WTC11 (cell line): ENCODE results near the gene MYO1F.

Experiments
- ESRRA ChIP-seq: sonication (generic); formaldehyde crosslinking; IDR thresholded peaks from 2 replicates; pipeline ENCODE4 v1.8.1; 2022; ENCODE audit warnings: mild to moderate bottlenecking, missing genetic modification reagents, borderline replicate concordance
- FOXP1 ChIP-seq: sonication (generic); formaldehyde crosslinking; IDR thresholded peaks from 2 replicates; pipeline ENCODE4 v1.8.0; 2022; ENCODE audit warnings: missing genetic modification reagents, mild to moderate bottlenecking, moderate library complexity, borderline replicate concordance
- IRF2 ChIP-seq: sonication (generic); formaldehyde crosslinking; IDR thresholded peaks from 2 replicates; pipeline ENCODE4 v1.8.0; 2022; ENCODE audit warnings: low read depth, missing genetic modification reagents, borderline replicate concordance
- NR3C1 ChIP-seq: sonication (generic); formaldehyde crosslinking; conservative IDR thresholded peaks from 2 replicates; pipeline ENCODE4 v1.8.1; 2023; ENCODE audit warnings: low read depth, mild to moderate bottlenecking, missing genetic modification reagents
- RELA ChIP-seq: sonication (generic); formaldehyde crosslinking; IDR thresholded peaks from 2 replicates; pipeline ENCODE4 v1.8.1; 2022; ENCODE audit warnings: missing genetic modification reagents, mild to moderate bottlenecking, borderline replicate concordance
- TP53 ChIP-seq: sonication (generic); formaldehyde crosslinking; IDR thresholded peaks from 2 replicates; pipeline ENCODE4 v1.8.1; 2023; ENCODE audit warnings: mild to moderate bottlenecking, missing genetic modification reagents
- TF ChIP-seq, protein P1 (sequence below): fragments of 200-600 bp; IDR thresholded peaks from 2 replicates; pipeline ENCODE4 v1.8.0; 2022; ENCODE audit warnings: antibody characterized with exemption
- TF ChIP-seq, protein P2 (sequence below): fragments of 250-450 bp; sonication (Bioruptor Pico); IDR thresholded peaks from 2 replicates; pipeline ENCODE4 v1.9.0; 2021; ENCODE audit warnings: mild to moderate bottlenecking
- TF ChIP-seq, protein P3 (sequence below): sonication (generic); formaldehyde crosslinking; IDR thresholded peaks from 2 replicates; pipeline ENCODE4 v1.8.1; 2022; ENCODE audit warnings: low read depth, mild to moderate bottlenecking, moderate library complexity, missing genetic modification reagents, borderline replicate concordance
- TF ChIP-seq, protein P4 (sequence below): sonication (generic); formaldehyde crosslinking; conservative IDR thresholded peaks from 2 replicates; pipeline ENCODE4 v1.8.1; 2022; ENCODE audit warnings: mild to moderate bottlenecking, missing genetic modification reagents

DNA sequence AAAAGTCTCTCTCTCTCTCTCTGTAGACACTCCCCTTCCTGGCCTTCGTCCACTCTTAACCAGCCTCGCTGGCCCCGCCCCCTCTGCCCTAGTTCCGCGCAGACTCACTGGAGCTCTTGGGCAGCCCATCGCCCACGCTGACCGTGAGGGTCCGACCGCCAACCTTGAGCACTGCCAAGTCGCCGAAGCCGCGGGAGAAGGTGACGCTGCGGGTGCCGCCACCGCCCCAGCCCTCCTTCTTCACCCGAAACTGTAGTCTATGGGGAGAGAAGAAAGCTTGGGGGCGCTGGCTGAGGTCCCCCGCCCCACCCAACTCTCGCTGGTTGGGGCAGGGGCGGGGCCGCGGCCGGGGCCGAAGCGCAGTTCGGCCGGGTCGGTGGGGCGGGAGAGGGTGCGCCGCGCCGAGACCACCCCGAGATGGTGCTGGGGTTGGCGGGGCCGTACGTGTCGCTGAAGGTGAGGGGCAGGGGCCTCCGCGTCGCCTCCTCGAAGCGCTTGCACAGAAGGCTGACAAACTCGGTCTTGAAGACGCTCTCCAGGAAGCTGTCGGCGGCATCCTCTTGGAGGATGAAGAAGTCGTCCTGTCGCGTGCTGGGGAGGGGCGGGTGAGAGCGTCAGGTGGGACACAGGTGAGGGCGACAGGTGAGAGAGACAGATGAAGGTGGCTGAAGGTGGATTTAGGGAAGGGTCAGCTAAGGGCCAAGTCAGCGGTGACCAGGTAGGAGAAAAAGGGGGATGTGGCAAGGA, 50.7 kb downstream of the MYO1F start:
- TF ChIP-seq FOXP1 (CRISPR knock-in tag) (peak; percentile 60; the same call in 1 of the 2 replicates), IRF2 (CRISPR knock-in tag) (no peak), NR3C1 (CRISPR knock-in tag) (no peak), ESRRA (CRISPR knock-in tag) (no peak), TP53 (CRISPR knock-in tag) (peak; percentile 37; the same call in 1 of the 2 replicates), RELA (CRISPR knock-in tag) (no peak)
- TF ChIP-seq, protein P1, sequence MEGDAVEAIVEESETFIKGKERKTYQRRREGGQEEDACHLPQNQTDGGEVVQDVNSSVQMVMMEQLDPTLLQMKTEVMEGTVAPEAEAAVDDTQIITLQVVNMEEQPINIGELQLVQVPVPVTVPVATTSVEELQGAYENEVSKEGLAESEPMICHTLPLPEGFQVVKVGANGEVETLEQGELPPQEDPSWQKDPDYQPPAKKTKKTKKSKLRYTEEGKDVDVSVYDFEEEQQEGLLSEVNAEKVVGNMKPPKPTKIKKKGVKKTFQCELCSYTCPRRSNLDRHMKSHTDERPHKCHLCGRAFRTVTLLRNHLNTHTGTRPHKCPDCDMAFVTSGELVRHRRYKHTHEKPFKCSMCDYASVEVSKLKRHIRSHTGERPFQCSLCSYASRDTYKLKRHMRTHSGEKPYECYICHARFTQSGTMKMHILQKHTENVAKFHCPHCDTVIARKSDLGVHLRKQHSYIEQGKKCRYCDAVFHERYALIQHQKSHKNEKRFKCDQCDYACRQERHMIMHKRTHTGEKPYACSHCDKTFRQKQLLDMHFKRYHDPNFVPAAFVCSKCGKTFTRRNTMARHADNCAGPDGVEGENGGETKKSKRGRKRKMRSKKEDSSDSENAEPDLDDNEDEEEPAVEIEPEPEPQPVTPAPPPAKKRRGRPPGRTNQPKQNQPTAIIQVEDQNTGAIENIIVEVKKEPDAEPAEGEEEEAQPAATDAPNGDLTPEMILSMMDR = no peak
- TF ChIP-seq, protein P2, sequence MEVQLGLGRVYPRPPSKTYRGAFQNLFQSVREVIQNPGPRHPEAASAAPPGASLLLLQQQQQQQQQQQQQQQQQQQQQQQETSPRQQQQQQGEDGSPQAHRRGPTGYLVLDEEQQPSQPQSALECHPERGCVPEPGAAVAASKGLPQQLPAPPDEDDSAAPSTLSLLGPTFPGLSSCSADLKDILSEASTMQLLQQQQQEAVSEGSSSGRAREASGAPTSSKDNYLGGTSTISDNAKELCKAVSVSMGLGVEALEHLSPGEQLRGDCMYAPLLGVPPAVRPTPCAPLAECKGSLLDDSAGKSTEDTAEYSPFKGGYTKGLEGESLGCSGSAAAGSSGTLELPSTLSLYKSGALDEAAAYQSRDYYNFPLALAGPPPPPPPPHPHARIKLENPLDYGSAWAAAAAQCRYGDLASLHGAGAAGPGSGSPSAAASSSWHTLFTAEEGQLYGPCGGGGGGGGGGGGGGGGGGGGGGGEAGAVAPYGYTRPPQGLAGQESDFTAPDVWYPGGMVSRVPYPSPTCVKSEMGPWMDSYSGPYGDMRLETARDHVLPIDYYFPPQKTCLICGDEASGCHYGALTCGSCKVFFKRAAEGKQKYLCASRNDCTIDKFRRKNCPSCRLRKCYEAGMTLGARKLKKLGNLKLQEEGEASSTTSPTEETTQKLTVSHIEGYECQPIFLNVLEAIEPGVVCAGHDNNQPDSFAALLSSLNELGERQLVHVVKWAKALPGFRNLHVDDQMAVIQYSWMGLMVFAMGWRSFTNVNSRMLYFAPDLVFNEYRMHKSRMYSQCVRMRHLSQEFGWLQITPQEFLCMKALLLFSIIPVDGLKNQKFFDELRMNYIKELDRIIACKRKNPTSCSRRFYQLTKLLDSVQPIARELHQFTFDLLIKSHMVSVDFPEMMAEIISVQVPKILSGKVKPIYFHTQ = no peak
- TF ChIP-seq, protein P3, sequence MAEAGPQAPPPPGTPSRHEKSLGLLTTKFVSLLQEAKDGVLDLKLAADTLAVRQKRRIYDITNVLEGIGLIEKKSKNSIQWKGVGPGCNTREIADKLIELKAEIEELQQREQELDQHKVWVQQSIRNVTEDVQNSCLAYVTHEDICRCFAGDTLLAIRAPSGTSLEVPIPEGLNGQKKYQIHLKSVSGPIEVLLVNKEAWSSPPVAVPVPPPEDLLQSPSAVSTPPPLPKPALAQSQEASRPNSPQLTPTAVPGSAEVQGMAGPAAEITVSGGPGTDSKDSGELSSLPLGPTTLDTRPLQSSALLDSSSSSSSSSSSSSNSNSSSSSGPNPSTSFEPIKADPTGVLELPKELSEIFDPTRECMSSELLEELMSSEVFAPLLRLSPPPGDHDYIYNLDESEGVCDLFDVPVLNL = no peak
- TF ChIP-seq, protein P4, sequence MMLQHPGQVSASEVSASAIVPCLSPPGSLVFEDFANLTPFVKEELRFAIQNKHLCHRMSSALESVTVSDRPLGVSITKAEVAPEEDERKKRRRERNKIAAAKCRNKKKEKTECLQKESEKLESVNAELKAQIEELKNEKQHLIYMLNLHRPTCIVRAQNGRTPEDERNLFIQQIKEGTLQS (CRISPR knock-in tag) = no peak
